MM.1S (cell line): ENCODE results near the gene OLFML2A.

Experiments used
- DNase-seq: peaks from one replicate; pipeline ENCODE4 v3.0.0-alpha.2; 2015
- H2AFZ ChIP-seq: fragments of 300-600 bp; sonication (generic); 2 replicates; pipeline ENCODE4 v1.6.0; 2016; ENCODE audit warnings: antibody characterized with exemption, low read length
- H3F3A ChIP-seq: fragments of 300-600 bp; sonication (generic); 2 replicates; pipeline ENCODE4 v1.6.1; 2016; ENCODE audit warnings: mild to moderate bottlenecking, antibody characterized with exemption, low read length, moderate library complexity, mixed read lengths; ENCODE audit not compliant: insufficient read depth
- H3K27ac ChIP-seq: fragments of 300-600 bp; sonication (generic); 2 replicates; pipeline ENCODE4 v1.5.1; 2016; ENCODE audit warnings: mild to moderate bottlenecking, low read length
- H3K27me3 ChIP-seq: fragments of 300-600 bp; sonication (generic); replicated peaks from 2 replicates; pipeline ENCODE4 v1.6.0; 2016; ENCODE audit warnings: low read length; ENCODE audit not compliant: insufficient read depth
- H3K36me3 ChIP-seq: fragments of 300-600 bp; sonication (generic); replicated peaks from 2 replicates; pipeline ENCODE4 v1.6.1; 2016; ENCODE audit warnings: mild to moderate bottlenecking, low read length, mixed read lengths; ENCODE audit not compliant: insufficient read depth
- H3K4me1 ChIP-seq: fragments of 300-600 bp; sonication (generic); 2 replicates; pipeline ENCODE4 v1.6.1; 2016; ENCODE audit warnings: low read length, mixed read lengths
- H3K4me2 ChIP-seq: fragments of 300-600 bp; sonication (generic); 2 replicates; pipeline ENCODE4 v1.6.0; 2016; ENCODE audit warnings: low read depth, low read length
- H3K4me3 ChIP-seq: fragments of 300-600 bp; sonication (generic); 2 replicates; pipeline ENCODE4 v1.5.1; 2016; ENCODE audit warnings: low read length, mixed read lengths
- H3K79me2 ChIP-seq: fragments of 300-600 bp; sonication (generic); 2 replicates; pipeline ENCODE4 v1.6.1; 2016; ENCODE audit warnings: mixed run types, low read length, mixed read lengths
- H3K9ac ChIP-seq: fragments of 300-600 bp; sonication (generic); 2 replicates; pipeline ENCODE4 v1.6.1; 2016; ENCODE audit warnings: low read length, mixed read lengths
- H3K9me2 ChIP-seq: fragments of 300-600 bp; sonication (generic); replicated peaks from 2 replicates; pipeline ENCODE4 v1.6.1; 2016; ENCODE audit warnings: mild to moderate bottlenecking, low read length, mixed read lengths; ENCODE audit not compliant: insufficient read depth
- H3K9me3 ChIP-seq: fragments of 300-600 bp; sonication (generic); replicated peaks from 2 replicates; pipeline ENCODE4 v1.6.1; 2016; ENCODE audit warnings: mild to moderate bottlenecking, low read length, mixed read lengths; ENCODE audit not compliant: insufficient read depth
- H4K20me1 ChIP-seq: fragments of 300-600 bp; sonication (generic); 2 replicates; pipeline ENCODE4 v1.6.1; 2016; ENCODE audit warnings: mild to moderate bottlenecking, low read length, moderate library complexity, mixed read lengths; ENCODE audit not compliant: insufficient read depth
- CTCF ChIP-seq: fragments of 300-600 bp; sonication (generic); IDR thresholded peaks from 2 replicates; pipeline ENCODE4 v1.5.1; 2016; ENCODE audit warnings: antibody characterized with exemption, low read length, mixed read lengths
- EZH2 ChIP-seq: fragments of 300-600 bp; sonication (generic); optimal IDR thresholded peaks from 2 replicates; pipeline ENCODE3; 2017; ENCODE audit warnings: low read depth, mild to moderate bottlenecking, antibody characterized with exemption, low read length, mixed read lengths
- EZH2phosphoT487 ChIP-seq: fragments of 300-600 bp; sonication (generic); IDR thresholded peaks from 2 replicates; pipeline ENCODE4 v1.6.1; 2018; ENCODE audit warnings: antibody characterized with exemption, low read length

Gene OLFML2A

GRCh38 chr9:124790801-124791505 is 14.0 kb downstream of the OLFML2A start:
- Histone ChIP-seq H4K20me1 (no peaks in the 10 kb centered on the region), H2AFZ (no peak overlapping the region), H3K36me3 (no peaks in the 10 kb centered on the region), H3F3A (no peaks in the 10 kb centered on the region), H3K27ac (no peak overlapping the region), H3K9ac (no peak overlapping the region), H3K9me3 (no peaks in the 10 kb centered on the region), H3K27me3 (0 out of 2 replicates have a peak, but pooled peaks cover 4% of the 10 kb centered on the region), H3K4me1 (no peaks in the 10 kb centered on the region), H3K4me3 (no peak overlapping the region), H3K4me2 (no peak overlapping the region), H3K79me2 (no peaks in the 10 kb centered on the region), H3K9me2 (no peaks in the 10 kb centered on the region)
- TF ChIP-seq EZH2phosphoT487 (no peak), EZH2 (no peak), CTCF (no peak)
- no peak for DNase-seq

DNA sequence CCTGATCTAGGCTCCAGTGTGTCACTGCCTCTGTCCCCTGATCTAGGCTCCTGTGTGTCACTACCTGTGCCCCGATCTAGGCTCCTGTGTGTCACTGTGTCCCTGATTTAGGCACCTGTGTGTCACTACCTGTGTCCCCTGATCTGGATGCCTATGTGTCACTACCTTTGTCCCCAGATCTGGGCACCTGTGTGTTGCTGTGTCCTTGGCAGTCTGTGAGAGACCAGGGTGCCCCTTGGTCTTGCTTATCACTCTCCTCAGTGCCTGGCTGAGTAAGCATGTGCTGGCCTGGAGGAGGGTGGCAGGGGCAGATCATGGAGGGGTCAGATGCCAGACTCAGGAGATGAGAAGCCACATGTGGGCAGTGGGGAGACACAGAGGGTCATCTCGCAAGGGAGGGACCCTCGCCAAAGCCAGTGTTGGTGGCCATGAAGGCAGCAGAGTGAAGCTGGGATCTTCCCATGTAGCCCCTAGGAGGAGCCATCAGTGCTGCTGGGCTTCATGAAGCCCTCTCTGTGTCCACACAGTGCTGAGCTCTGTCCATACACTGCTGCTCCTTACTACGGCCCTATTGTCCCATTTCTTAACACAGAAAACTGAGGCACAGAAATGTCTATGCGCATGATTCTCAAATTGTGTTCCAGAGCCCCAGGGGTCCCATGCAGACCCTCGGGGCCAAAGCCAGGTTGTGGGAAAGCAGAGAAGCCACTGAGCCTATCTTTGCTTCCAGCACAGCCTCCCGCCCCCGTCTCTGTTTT is 15.5 kb downstream of the OLFML2A start:
- no peak for TF ChIP-seq EZH2phosphoT487
- no peak for TF ChIP-seq CTCF
- TF ChIP-seq EZH2: no peak
- no peak overlapping the region for H3K9ac ChIP-seq

GRCh38 chr9:124793015-124793541 is 16.1 kb downstream of the OLFML2A start:
- H3K9ac ChIP-seq: no peak overlapping the region
- no peaks in the 10 kb centered on the region for H3K9me3 ChIP-seq
- DNase-seq: no peak
- no peaks in the 10 kb centered on the region for H3F3A ChIP-seq
- H4K20me1 ChIP-seq: no peaks in the 10 kb centered on the region
- no peak overlapping the region for H3K4me2 ChIP-seq
- no peak overlapping the region for H3K4me3 ChIP-seq
- no peaks in the 10 kb centered on the region for H3K9me2 ChIP-seq
- H3K4me1 ChIP-seq: no peaks in the 10 kb centered on the region
- H3K79me2 ChIP-seq: no peaks in the 10 kb centered on the region
- no peak overlapping the region for H3K27ac ChIP-seq
- H2AFZ ChIP-seq: no peak overlapping the region
- TF ChIP-seq CTCF (no peak), EZH2phosphoT487 (no peak), EZH2 (no peak)
- no peaks in the 10 kb centered on the region for H3K36me3 ChIP-seq
- H3K27me3 ChIP-seq: 0 out of 2 replicates have a peak, but pooled peaks cover 4% of the 10 kb centered on the region

More for the DNA sequence above, 15.5 kb downstream of the OLFML2A start:
- Histone ChIP-seq H3K27ac (no peak overlapping the region), H3K4me3 (no peak overlapping the region), H3K36me3 (no peaks in the 10 kb centered on the region), H3K4me1 (no peaks in the 10 kb centered on the region), H3K79me2 (no peaks in the 10 kb centered on the region), H3K9me2 (no peaks in the 10 kb centered on the region), H2AFZ (no peak overlapping the region), H4K20me1 (no peaks in the 10 kb centered on the region), H3K4me2 (no peak overlapping the region), H3K9me3 (no peaks in the 10 kb centered on the region), H3F3A (no peaks in the 10 kb centered on the region), H3K27me3 (0 out of 2 replicates have a peak, but pooled peaks cover 4% of the 10 kb centered on the region)
- DNase-seq: no peak
